ENCODE results near the gene ACKR3.

Gene ACKR3

DNA sequence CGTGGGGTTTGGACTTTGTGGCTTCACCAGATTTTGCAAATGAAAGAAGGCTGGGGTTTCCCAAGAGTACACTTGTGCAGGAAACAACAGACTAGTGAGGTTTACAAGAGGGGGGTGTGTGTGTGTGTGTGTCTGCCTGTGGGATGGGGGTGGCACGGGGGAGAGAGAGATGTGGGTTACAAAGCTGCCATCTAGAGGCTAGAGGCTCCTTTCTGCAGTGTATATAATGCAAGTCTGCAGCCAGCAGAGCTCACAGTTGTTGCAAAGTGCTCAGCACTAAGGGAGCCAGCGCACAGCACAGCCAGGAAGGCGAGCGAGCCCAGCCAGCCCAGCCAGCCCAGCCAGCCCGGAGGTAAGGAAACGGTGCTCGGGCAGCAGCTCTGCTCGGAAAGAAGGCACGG lies at the start of gene ACKR3:
ACKR3 (plus strand) TSS at position 253 of the 401 bp plus-strand sequence. CDS start 10,641 bp downstream, outside the sequence.
- Histone ChIP-seq H3K36me3 (ENCODE audit: control insufficient read depth in 2 of 2, insufficient read depth in 2 of 2, low read length in 2 of 2) (no peaks in the 10 kb centered on the region), H3K27me3 (ENCODE audit: control insufficient read depth in 2 of 2, insufficient read depth in 2 of 2, low read length in 2 of 2) (peaks cover 7 to 25% of the 10 kb centered on the region in 2 donors), H3K27ac (ENCODE audit: low read depth in 2 of 2, low read length in 2 of 2) (peak within 1 kb of the TSS; percentile 76), H3K9me3 (ENCODE audit: control insufficient read depth in 2 of 2, low read length in 2 of 2) (no peaks in the 10 kb centered on the region), H3K4me3 (ENCODE audit: low read length in 2 of 2) (peak within 1 kb of the TSS; percentile 65 to 73), H3K4me1 (ENCODE audit: control insufficient read depth in 2 of 2, insufficient read depth in 2 of 2, low read length in 2 of 2) (peaks cover 0 to 5% of the 10 kb centered on the region in 2 donors), H3K9ac (ENCODE audit: low read depth in 1 of 2, low read length in 2 of 2) (peak within 1 kb of the TSS; percentile 44 to 70)

DNA sequence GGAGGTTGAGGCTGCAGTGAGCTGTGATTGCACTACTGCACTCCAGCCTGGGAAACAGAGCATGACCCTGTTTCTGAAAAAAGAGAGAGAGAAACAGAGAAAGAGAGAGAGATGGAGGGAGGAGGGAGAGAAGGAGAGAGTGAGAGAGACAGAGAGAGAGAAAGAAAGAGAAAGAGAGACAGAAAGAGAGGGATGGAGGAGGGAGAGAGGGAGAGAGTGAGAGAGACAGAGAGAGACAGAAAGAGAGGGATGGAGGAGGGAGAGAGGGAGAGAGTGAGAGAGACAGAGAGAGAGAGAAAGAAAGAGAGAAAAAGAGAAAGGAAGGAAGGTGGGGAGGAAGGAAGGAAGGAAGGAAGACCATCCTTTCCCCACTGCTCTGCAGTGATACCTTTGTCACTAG lies 48.1 kb upstream of the ACKR3 start:
- no peak overlapping the region for H3K9ac ChIP-seq (ENCODE audit: low read depth in 1 of 2, low read length in 2 of 2)
- no peaks in the 10 kb centered on the region for H3K27me3 ChIP-seq (ENCODE audit: control insufficient read depth in 2 of 2, insufficient read depth in 2 of 2, low read length in 2 of 2)
- H3K4me3 ChIP-seq (ENCODE audit: low read length in 2 of 2): no peak overlapping the region

DNA sequence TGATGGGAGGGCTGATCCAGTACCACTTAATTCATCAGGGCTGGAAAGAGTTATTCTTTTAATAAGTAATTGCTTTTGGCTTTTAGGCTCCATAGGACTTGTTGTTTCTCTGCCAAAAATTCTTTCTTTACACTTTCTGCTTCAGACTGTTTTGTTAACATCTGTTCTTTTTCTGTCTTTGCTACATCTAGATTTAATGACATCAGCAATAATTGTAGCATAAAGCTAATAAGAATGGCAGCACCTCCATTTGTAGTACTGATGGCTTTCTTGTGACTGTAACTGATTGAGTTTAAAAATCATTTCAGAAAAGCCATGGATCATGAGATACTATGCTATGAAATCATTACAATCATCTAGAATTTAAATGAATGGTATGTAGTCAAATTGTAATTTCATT lies 46.4 kb upstream of the ACKR3 start:
- H3K4me3 ChIP-seq (ENCODE audit: low read length in 2 of 2): no peak overlapping the region
- H3K9me3 ChIP-seq (ENCODE audit: control insufficient read depth in 2 of 2, low read length in 2 of 2): no peaks in the 10 kb centered on the region
- no peak overlapping the region for H3K9ac ChIP-seq (ENCODE audit: low read depth in 1 of 2, low read length in 2 of 2)
- no peaks in the 10 kb centered on the region for H3K4me1 ChIP-seq (ENCODE audit: control insufficient read depth in 2 of 2, insufficient read depth in 2 of 2, low read length in 2 of 2)
- H3K27ac ChIP-seq (ENCODE audit: low read depth in 2 of 2, low read length in 2 of 2): no peak overlapping the region
- H3K36me3 ChIP-seq (ENCODE audit: control insufficient read depth in 2 of 2, insufficient read depth in 2 of 2, low read length in 2 of 2): no peaks in the 10 kb centered on the region
- no peaks in the 10 kb centered on the region for H3K27me3 ChIP-seq (ENCODE audit: control insufficient read depth in 2 of 2, insufficient read depth in 2 of 2, low read length in 2 of 2)

More for the DNA sequence above, 48.1 kb upstream of the ACKR3 start:
- H3K27ac ChIP-seq (ENCODE audit: low read depth in 2 of 2, low read length in 2 of 2): no peak overlapping the region
- no peaks in the 10 kb centered on the region for H3K4me1 ChIP-seq (ENCODE audit: control insufficient read depth in 2 of 2, insufficient read depth in 2 of 2, low read length in 2 of 2)
- no peaks in the 10 kb centered on the region for H3K36me3 ChIP-seq (ENCODE audit: control insufficient read depth in 2 of 2, insufficient read depth in 2 of 2, low read length in 2 of 2)
- H3K9me3 ChIP-seq (ENCODE audit: control insufficient read depth in 2 of 2, low read length in 2 of 2): no peaks in the 10 kb centered on the region

GRCh38 chr2:236525411-236525997 lies 44.1 kb upstream of the ACKR3 start:
- Histone ChIP-seq H3K4me3 (ENCODE audit: low read length in 2 of 2) (no peak overlapping the region), H3K9ac (ENCODE audit: low read depth in 1 of 2, low read length in 2 of 2) (no peak overlapping the region), H3K9me3 (ENCODE audit: control insufficient read depth in 2 of 2, low read length in 2 of 2) (no peaks in the 10 kb centered on the region), H3K27me3 (ENCODE audit: control insufficient read depth in 2 of 2, insufficient read depth in 2 of 2, low read length in 2 of 2) (peaks cover 0 to 3% of the 10 kb centered on the region in 2 donors), H3K4me1 (ENCODE audit: control insufficient read depth in 2 of 2, insufficient read depth in 2 of 2, low read length in 2 of 2) (no peaks in the 10 kb centered on the region), H3K27ac (ENCODE audit: low read depth in 2 of 2, low read length in 2 of 2) (no peak overlapping the region), H3K36me3 (ENCODE audit: control insufficient read depth in 2 of 2, insufficient read depth in 2 of 2, low read length in 2 of 2) (no peaks in the 10 kb centered on the region)

DNA sequence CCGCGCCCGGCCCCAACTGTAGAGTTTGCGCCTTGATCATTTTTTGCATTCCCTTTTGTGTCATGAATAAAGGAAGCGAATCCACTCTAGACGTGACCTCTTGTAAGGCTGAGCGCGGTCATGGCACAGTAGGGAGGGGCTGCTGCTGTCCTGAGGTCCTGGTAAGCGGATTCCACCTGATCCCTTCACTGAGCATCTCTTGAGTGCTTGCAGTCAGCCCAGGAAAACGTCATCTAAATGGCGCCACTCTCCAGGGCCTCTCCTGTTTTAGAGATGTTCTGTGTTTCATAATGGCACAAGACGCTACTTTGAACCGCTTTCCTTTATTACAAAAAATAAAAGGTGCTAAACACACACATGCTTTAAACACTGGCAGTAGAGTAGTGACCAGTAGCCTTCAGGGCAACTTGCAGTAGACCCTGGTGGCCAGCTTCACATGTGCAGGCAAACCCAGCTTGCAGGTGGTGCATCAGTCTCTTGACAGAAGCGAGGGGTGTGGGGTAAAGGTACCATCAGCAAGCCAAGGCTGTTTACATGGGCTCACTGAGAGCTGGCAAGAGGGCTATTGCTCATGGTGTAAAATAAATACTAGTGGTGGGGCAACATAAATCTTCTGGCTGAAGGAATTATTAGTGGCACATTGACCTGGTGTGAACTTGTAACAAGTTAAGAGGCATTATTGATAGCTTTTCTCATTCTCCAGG lies 43.0 kb upstream of the ACKR3 start:
- no peak overlapping the region for H3K27ac ChIP-seq (ENCODE audit: low read depth in 2 of 2, low read length in 2 of 2)
- no peak overlapping the region for H3K4me3 ChIP-seq (ENCODE audit: low read length in 2 of 2)

GRCh38 chr2:236527159-236527630 lies 42.4 kb upstream of the ACKR3 start:
- H3K27me3 ChIP-seq (ENCODE audit: control insufficient read depth in 2 of 2, insufficient read depth in 2 of 2, low read length in 2 of 2): peaks cover 0 to 3% of the 10 kb centered on the region in 2 donors
- H3K4me1 ChIP-seq (ENCODE audit: control insufficient read depth in 2 of 2, insufficient read depth in 2 of 2, low read length in 2 of 2): no peaks in the 10 kb centered on the region
- no peak overlapping the region for H3K9ac ChIP-seq (ENCODE audit: low read depth in 1 of 2, low read length in 2 of 2)
- no peak overlapping the region for H3K4me3 ChIP-seq (ENCODE audit: low read length in 2 of 2)
- H3K36me3 ChIP-seq (ENCODE audit: control insufficient read depth in 2 of 2, insufficient read depth in 2 of 2, low read length in 2 of 2): no peaks in the 10 kb centered on the region
- no peak overlapping the region for H3K27ac ChIP-seq (ENCODE audit: low read depth in 2 of 2, low read length in 2 of 2)
- no peaks in the 10 kb centered on the region for H3K9me3 ChIP-seq (ENCODE audit: control insufficient read depth in 2 of 2, low read length in 2 of 2)

More for the DNA sequence above, 43.0 kb upstream of the ACKR3 start:
- no peaks in the 10 kb centered on the region for H3K4me1 ChIP-seq (ENCODE audit: control insufficient read depth in 2 of 2, insufficient read depth in 2 of 2, low read length in 2 of 2)
- no peaks in the 10 kb centered on the region for H3K9me3 ChIP-seq (ENCODE audit: control insufficient read depth in 2 of 2, low read length in 2 of 2)
- H3K9ac ChIP-seq (ENCODE audit: low read depth in 1 of 2, low read length in 2 of 2): no peak overlapping the region
- peaks cover 0 to 3% of the 10 kb centered on the region in 2 donors for H3K27me3 ChIP-seq (ENCODE audit: control insufficient read depth in 2 of 2, insufficient read depth in 2 of 2, low read length in 2 of 2)
- no peaks in the 10 kb centered on the region for H3K36me3 ChIP-seq (ENCODE audit: control insufficient read depth in 2 of 2, insufficient read depth in 2 of 2, low read length in 2 of 2)

DNA sequence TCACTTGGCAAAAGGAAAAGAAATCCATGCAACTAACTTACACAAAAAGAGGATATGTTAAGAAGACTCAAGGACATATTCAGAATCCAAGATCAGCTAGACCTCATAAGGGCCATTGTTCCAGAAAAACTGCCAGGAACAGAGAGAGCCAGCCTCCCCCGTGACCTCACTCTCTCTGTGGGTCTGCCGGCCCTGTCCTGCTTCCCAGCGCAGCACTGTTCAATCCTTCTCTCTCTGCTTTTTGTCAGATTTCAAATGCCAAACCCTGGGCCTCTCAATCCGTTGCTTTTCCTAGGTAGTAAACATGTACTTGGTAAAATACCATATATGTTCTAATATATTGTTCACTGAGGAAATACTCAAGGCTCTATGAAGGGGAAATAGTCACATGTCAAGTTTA lies 40.0 kb upstream of the ACKR3 start:
- Histone ChIP-seq H3K4me1 (ENCODE audit: control insufficient read depth in 2 of 2, insufficient read depth in 2 of 2, low read length in 2 of 2) (no peaks in the 10 kb centered on the region), H3K9ac (ENCODE audit: low read depth in 1 of 2, low read length in 2 of 2) (no peak overlapping the region), H3K36me3 (ENCODE audit: control insufficient read depth in 2 of 2, insufficient read depth in 2 of 2, low read length in 2 of 2) (no peaks in the 10 kb centered on the region), H3K27me3 (ENCODE audit: control insufficient read depth in 2 of 2, insufficient read depth in 2 of 2, low read length in 2 of 2) (peaks cover 0 to 3% of the 10 kb centered on the region in 2 donors), H3K27ac (ENCODE audit: low read depth in 2 of 2, low read length in 2 of 2) (no peak overlapping the region), H3K9me3 (ENCODE audit: control insufficient read depth in 2 of 2, low read length in 2 of 2) (no peaks in the 10 kb centered on the region), H3K4me3 (ENCODE audit: low read length in 2 of 2) (no peak overlapping the region)

DNA sequence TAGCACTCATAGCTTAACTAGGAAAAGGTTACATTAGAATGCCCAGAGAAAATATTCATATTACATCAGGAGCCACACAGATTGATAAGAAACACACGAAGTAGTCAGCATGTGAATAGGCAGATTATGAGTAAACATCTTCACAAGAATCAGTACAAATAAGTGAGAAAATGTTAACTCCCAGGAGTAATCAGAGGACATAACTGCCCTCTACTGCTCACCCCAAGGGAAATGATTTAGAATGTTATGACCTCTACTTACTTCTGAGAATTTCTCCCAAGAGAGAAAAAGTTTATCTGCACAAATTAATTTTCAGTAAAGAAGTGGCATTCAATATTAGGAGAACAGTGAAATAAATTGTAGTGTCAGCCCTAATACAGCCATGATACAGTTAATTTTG lies 39.1 kb upstream of the ACKR3 start:
- Histone ChIP-seq H3K9ac (ENCODE audit: low read depth in 1 of 2, low read length in 2 of 2) (no peak overlapping the region), H3K4me3 (ENCODE audit: low read length in 2 of 2) (no peak overlapping the region), H3K9me3 (ENCODE audit: control insufficient read depth in 2 of 2, low read length in 2 of 2) (no peaks in the 10 kb centered on the region), H3K36me3 (ENCODE audit: control insufficient read depth in 2 of 2, insufficient read depth in 2 of 2, low read length in 2 of 2) (no peaks in the 10 kb centered on the region), H3K27ac (ENCODE audit: low read depth in 2 of 2, low read length in 2 of 2) (no peak overlapping the region), H3K27me3 (ENCODE audit: control insufficient read depth in 2 of 2, insufficient read depth in 2 of 2, low read length in 2 of 2) (peaks cover 0 to 3% of the 10 kb centered on the region in 2 donors), H3K4me1 (ENCODE audit: control insufficient read depth in 2 of 2, insufficient read depth in 2 of 2, low read length in 2 of 2) (no peaks in the 10 kb centered on the region)

GRCh38 chr2:236531195-236531594 lies 38.4 kb upstream of the ACKR3 start:
- Histone ChIP-seq H3K36me3 (ENCODE audit: control insufficient read depth in 2 of 2, insufficient read depth in 2 of 2, low read length in 2 of 2) (no peaks in the 10 kb centered on the region), H3K9ac (ENCODE audit: low read depth in 1 of 2, low read length in 2 of 2) (no peak overlapping the region), H3K9me3 (ENCODE audit: control insufficient read depth in 2 of 2, low read length in 2 of 2) (no peaks in the 10 kb centered on the region), H3K4me3 (ENCODE audit: low read length in 2 of 2) (no peak overlapping the region), H3K4me1 (ENCODE audit: control insufficient read depth in 2 of 2, insufficient read depth in 2 of 2, low read length in 2 of 2) (no peaks in the 10 kb centered on the region), H3K27ac (ENCODE audit: low read depth in 2 of 2, low read length in 2 of 2) (no peak overlapping the region), H3K27me3 (ENCODE audit: control insufficient read depth in 2 of 2, insufficient read depth in 2 of 2, low read length in 2 of 2) (peaks cover 0 to 3% of the 10 kb centered on the region in 2 donors)

- Histone ChIP-seq H3K36me3 (ENCODE audit: control insufficient read depth in 2 of 2, insufficient read depth in 2 of 2, low read length in 2 of 2) (no peaks in the 10 kb centered on the region), H3K4me3 (ENCODE audit: low read length in 2 of 2) (no peak overlapping the region), H3K4me1 (ENCODE audit: control insufficient read depth in 2 of 2, insufficient read depth in 2 of 2, low read length in 2 of 2) (peaks cover 0 to 1% of the 10 kb centered on the region in 2 donors), H3K9me3 (ENCODE audit: control insufficient read depth in 2 of 2, low read length in 2 of 2) (no peaks in the 10 kb centered on the region), H3K27me3 (ENCODE audit: control insufficient read depth in 2 of 2, insufficient read depth in 2 of 2, low read length in 2 of 2) (peaks cover 0 to 3% of the 10 kb centered on the region in 2 donors), H3K9ac (ENCODE audit: low read depth in 1 of 2, low read length in 2 of 2) (no peak overlapping the region), H3K27ac (ENCODE audit: low read depth in 2 of 2, low read length in 2 of 2) (no peak overlapping the region)
Observed at GRCh38 chr2:236531996-236532395, 37.6 kb upstream of the ACKR3 start.

Data from mucosa of rectum (tissue), 2 donors.